ENCODE data around the gene AFG1L.
"Not testable (repeated sequence)": the region's sequence is repeated elsewhere in the genome, so short reads cannot be mapped to it uniquely, and the experiment has no call there.

GRCh38 chr6:108416047-108416833, 121.4 kb downstream of the AFG1L start:
- TF ChIP-seq CTCF (IDR thresholded peaks at IDR 0.05; ENCODE audit: low read depth, low read length); EZH2phosphoT487 (IDR thresholded peaks at IDR 0.05; ENCODE audit: low read depth): not testable (repeated sequence)

Data from OCI-LY3 (cell line).